HG03060 (cell line): ENCODE data around the gene RHCG.

Experiments used
- ATAC-seq: cut with Tn5 transposase; IDR thresholded peaks from one replicate; pipeline ENCODE4 v1.9.1; 2021; ENCODE audit warnings: low read depth, moderate number of reproducible peaks; ENCODE audit not compliant: unreplicated experiment

RHCG gene

GRCh38 chr15:89504166-89504565, 7.8 kb upstream of the RHCG start:
- no peak for ATAC-seq

- no peak for ATAC-seq
Observed at GRCh38 chr15:89502867-89503595, 6.6 kb upstream of the RHCG start.

GRCh38 chr15:89501646-89502045, 5.3 kb upstream of the RHCG start:
- no peak for ATAC-seq

- no peak for ATAC-seq
Observed at GRCh38 chr15:89500397-89501270, 4.3 kb upstream of the RHCG start.

GRCh38 chr15:89499156-89499555, 2.8 kb upstream of the RHCG start:
- ATAC-seq, result no peak

- no peak for ATAC-seq
Observed at GRCh38 chr15:89498574-89498906, 2.2 kb upstream of the RHCG start.

- no peak for ATAC-seq
Observed at GRCh38 chr15:89497231-89497630, 848 bp upstream of the RHCG start.

GRCh38 chr15:89495638-89496145, 691 bp downstream of the RHCG start:
- no peak for ATAC-seq

GRCh38 chr15:89494941-89495637, 1.3 kb downstream of the RHCG start:
- no peak for ATAC-seq

- ATAC-seq, result no peak
Observed at GRCh38 chr15:89494031-89494430, 2.4 kb downstream of the RHCG start.

GRCh38 chr15:89492934-89493631, 3.3 kb downstream of the RHCG start:
- no peak for ATAC-seq

GRCh38 chr15:89492111-89492641, 4.2 kb downstream of the RHCG start:
- ATAC-seq, result no peak

- ATAC-seq, result no peak
Observed at GRCh38 chr15:89490814-89491315, 5.5 kb downstream of the RHCG start.

GRCh38 chr15:89490081-89490813, 6.1 kb downstream of the RHCG start:
- no peak for ATAC-seq

- ATAC-seq, result no peak
Observed at GRCh38 chr15:89489376-89489775, 7.0 kb downstream of the RHCG start.

GRCh38 chr15:89487791-89488190, 8.6 kb downstream of the RHCG start:
- ATAC-seq, result no peak

- no peak for ATAC-seq
Observed at GRCh38 chr15:89486726-89487050, 9.7 kb downstream of the RHCG start.

- no peak for ATAC-seq
Observed at GRCh38 chr15:89483079-89483478, 13.3 kb downstream of the RHCG start.

GRCh38 chr15:89482139-89482538, 14.2 kb downstream of the RHCG start:
- ATAC-seq, result no peak

GRCh38 chr15:89480505-89480904, 15.9 kb downstream of the RHCG start:
- no peak for ATAC-seq
